ENCODE measurements around the gene TBC1D22B.
"Not testable (repeated sequence)": the region's sequence is repeated elsewhere in the genome, so short reads cannot be mapped to it uniquely, and the experiment has no call there.

The TBC1D22B gene

GRCh38 chr6:37265860-37266259 lies 8.3 kb downstream of the TBC1D22B start:
- DNase-seq (ENCODE audit: low read depth): no peak

DNA sequence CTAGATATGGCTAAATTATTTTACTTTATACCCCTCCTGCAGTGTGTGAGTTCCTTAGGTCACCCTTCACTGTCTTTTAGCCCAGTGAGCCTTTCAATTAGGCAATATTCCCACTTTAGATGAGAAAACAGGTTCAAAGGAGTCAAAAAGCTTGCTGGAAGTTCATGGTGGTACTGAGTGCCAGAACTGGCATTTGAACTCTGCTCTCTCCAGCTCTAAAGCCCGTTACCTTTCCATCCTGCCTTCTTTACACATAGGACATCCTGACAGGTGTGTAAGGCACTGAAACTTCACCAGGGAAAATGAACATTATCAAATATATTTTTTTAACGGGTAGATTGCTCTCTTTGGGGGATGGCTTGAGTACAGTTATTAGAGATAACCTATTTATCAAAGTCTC lies 11.5 kb downstream of the TBC1D22B start:
- DNase-seq (ENCODE audit: low read depth): no peak

GRCh38 chr6:37272834-37273566 lies 15.4 kb downstream of the TBC1D22B start:
- DNase-seq (ENCODE audit: low read depth): no peak

GRCh38 chr6:37273690-37274089 lies 16.1 kb downstream of the TBC1D22B start:
- DNase-seq (ENCODE audit: low read depth): no peak

DNA sequence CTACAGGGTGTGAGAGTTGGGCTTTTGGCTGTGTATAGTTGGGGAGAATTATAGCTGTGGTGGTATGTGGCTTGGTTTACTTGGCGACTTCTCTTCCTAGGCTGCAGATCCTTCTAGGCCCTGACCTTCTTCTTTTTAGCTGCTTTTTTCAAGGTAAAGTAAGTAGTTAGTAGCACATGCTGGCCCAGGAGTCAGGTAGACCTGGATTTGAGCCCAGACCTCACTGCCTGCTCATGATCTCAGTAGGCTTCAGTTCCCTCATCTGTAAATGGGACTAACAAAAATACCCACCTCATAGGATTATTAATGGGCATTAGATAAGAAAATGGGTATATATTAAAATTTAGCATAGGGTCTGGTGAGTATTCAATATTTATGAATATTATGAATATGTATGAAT lies 17.8 kb downstream of the TBC1D22B start:
- DNase-seq (ENCODE audit: low read depth): no peak

GRCh38 chr6:37277001-37277409 lies 19.4 kb downstream of the TBC1D22B start:
- DNase-seq (ENCODE audit: low read depth): no peak

DNA sequence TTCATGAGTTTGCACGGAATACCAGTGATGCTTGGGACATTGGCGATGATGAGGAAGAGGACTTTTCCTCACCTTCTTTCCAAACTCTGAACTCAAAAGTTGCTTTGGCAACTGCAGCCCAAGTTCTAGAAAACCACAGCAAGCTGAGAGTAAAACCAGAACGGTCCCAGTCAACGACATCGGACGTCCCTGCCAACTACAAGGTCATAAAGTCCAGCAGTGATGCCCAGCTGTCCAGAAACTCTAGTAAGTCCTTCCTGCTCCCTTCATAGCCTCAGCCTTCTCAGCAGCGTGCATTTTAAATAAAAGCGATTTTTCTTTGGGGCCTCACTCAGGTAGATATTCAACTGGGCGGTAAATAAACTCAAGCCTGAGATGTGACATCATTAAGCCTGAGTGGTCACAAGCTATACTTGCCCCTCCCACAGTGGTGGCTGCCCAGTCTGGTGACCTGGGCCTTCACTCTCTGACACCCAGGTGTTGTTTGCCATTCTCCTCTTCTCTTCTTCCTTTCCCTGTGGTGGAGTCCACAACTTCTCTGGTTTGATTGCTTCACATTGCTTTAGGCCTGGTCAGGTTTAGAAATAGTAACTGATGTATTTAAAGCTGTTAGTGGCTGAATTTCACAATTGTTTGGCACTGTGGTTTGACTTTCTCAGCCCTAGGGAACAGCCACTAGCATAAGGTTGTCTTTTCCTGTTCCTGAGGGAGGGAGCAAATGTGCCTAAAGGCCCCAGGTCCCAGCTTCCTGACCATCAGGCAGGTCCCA lies 22.0 kb downstream of the TBC1D22B start:
- no peak for DNase-seq (ENCODE audit: low read depth)

DNA sequence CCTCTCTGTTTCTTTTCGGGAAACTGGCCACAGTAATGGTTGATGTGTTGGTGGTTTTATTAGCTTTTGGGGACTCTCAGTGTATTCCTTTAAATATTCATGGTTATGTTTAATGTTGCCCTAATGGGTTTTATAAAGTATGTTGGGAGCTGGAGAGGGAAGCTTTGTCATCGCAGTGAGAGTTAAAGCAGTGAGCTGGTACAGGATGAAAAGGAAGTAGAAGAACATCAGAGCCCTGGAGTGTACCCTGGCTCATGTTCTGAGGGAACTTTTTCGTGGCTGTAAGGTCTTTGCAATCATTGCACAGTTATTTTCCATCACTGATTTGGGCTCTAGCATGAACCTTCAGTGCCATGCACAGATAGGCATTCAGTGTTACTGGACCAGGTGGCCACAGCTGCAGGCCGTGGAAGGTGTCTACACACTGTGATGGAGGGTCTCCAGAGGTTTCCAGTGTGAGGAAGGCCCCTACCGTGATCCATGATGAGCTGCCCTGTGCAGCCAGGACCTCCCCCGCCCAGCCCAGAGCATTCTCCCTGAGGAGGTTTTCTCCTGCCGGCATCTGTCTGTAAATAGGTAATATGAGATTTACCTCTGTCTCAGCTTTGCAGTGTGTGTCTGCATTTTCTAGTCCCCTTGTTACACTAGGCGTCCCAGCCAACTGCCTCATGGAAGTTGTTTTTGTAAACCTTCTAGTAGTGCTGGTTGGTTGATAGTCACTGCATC lies 22.8 kb downstream of the TBC1D22B start:
- DNase-seq (ENCODE audit: low read depth): no peak

DNA sequence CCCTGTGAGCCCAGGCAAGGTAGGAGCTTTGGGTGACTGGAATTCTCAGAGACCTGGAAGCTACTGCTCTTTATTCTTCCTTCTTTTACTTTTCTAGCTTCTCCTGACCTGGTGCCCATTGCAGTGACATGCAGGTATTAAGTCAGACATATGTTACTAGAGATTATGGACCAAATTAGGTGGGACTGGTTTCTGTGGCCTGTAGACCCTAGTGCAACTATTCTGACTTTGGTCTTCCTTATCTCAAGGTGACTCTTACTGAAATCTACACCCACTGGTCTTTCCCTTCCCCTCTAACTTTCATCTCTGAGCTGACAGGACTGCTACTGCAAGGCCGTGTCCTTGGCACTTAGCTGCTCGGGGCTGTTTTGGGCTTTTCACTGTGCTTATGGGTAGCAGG lies 24.8 kb downstream of the TBC1D22B start:
- DNase-seq (ENCODE audit: low read depth): no peak

DNA sequence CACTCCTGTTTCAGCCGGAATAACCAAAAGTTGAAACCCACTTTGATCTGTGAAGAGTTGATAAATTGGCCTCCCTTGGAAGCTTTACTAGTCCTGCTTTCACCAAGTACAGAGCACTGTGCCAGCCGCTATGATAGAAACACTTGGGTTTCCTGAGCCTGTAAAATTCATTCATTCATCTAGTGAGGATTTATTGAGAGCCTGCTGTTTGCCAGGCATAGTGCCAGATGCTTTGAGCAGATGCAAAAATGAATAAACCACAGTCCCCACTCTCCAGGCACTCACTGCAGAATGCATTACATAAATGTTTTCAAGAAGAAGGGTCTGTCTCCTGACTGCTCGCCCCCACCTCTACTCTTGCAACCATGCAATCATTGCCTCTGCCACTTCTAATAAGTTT lies 25.7 kb downstream of the TBC1D22B start:
- no peak for DNase-seq (ENCODE audit: low read depth)

GRCh38 chr6:37283671-37284151 lies 26.1 kb downstream of the TBC1D22B start:
- DNase-seq (ENCODE audit: low read depth): no peak

DNA sequence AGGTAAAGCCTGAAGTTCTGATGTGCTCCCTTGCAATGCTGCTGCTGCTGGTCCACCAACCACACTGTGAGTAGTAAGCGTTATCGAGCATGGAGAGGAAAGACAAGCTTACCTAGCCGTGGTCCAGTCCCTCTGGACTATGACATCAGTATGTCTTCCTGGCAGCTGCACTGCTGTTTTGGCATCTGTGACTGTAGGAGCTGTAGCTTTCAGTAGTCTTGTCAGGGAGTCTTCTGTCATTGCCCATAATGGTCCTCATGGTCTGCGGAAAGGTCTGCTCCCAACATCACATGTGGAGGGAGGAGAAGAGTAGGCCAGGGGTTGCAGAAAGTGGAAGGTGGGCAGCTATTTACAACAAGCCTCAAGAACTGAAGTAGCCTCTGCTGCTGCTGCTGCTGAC lies 27.2 kb downstream of the TBC1D22B start:
- no peak for DNase-seq (ENCODE audit: low read depth)

DNA sequence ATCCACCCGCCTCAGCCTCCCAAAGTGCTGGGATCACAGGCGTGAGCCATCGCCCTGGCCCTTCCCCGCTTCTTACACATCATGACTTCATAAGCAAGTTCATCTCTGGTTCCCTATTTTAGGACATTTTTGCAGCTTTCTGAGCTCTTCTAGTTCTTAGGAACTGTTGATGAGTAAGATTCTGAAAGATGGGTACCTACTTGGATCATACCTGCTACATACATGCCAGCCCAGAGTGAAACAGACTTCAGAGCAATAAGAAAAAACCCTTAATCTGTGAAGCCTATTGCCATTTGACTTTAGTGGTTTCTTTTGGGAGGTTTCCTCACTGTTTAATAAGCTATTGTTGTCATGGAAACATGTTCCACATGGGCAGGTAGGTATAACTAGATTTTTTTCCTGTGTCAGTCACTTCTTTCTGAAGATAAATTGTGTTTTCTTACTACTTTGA lies 28.3 kb downstream of the TBC1D22B start:
- no peak for DNase-seq (ENCODE audit: low read depth)

DNA sequence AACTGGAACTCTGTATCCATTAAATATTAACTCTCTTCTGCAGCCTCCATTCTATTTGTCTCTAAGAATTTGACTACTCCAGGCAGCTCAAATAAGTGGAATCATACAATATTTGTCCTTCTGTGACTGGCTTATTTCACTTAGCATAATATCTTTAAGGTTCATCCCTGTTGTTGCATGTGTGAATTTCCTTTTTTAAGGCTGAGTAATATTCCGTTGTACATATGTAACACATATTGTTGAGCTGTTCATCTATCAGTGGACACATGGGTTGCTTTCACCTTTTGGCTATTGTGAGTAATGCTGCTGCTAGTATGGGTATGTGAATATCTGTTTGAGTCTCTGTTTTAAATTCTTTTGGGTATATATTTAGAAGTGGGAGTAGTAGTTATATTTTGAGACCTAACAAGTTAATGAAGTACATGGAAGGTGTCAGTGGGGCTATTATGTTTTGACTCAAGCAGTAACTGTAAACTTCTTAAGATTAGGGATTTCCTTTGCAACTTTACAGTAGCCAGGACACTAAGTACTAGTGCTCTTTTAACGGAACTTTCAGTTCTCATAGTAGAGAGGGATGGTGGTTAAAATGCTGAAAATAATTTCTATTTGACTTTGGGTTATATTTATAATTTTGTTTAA lies 30.1 kb downstream of the TBC1D22B start:
- no peak for DNase-seq (ENCODE audit: low read depth)

DNA sequence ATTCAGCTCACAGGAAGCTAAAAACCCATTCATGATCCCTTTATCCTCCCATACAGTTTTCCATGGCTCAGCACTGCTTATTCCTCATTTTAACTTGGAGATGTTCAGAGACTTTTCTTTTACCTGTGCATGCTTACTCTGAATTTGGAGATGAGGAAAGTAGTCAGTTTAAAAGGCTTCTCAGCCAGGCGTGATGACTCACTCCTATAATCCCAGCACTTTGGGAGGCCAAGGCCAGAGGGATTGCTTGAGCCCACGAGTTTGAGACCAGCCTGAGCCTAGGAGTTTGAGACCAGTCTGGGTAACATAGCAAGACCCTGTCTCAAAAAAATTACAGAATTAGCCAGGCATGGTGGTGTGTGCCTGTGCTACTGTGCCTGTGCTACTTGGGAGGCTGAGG lies 30.7 kb downstream of the TBC1D22B start:
- DNase-seq (ENCODE audit: low read depth): no peak

GRCh38 chr6:37289931-37290330 lies 32.4 kb downstream of the TBC1D22B start:
- DNase-seq (ENCODE audit: low read depth): no peak

DNA sequence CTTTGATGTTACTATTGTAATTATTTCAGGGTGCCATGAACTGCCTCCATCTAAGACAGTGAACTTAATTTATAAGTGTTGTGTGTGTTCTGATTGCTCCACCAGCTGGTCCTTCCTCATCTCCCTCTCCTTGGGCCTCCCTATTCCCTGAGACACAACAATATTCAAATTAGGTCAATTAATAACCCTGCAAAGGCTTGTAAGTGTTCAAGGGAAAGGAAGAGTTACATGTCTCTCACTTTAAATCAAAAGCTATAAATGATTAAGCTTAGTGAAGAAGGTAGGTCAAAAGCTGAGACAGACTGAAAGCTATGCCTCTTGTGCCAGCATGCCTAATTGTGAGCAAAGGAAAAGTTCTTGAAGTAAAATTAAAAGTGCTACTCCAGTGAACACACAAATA lies 35.9 kb downstream of the TBC1D22B start:
- no peak for DNase-seq (ENCODE audit: low read depth)

DNA sequence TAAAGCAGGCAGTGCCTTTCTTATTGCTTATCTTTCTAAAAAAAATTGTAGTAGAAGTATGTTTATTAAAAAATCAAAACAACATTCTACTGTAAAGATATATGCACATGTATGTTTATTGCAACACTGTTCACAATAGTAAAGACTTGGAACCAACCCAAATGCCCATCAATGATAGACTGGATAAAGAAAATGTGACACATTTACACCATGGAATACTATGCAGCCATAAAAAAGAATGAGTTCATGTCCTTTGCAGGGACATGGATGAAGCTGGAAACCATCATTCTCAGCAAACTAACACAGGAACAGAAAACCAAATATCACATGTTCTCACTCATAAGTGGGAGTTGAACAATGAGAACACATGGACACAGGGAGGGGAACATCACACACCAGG lies 40.1 kb downstream of the TBC1D22B start:
- DNase-seq (ENCODE audit: low read depth): not testable (repeated sequence)

GRCh38 chr6:37298958-37299357 lies 41.4 kb downstream of the TBC1D22B start:
- DNase-seq (ENCODE audit: low read depth): no peak

DNA sequence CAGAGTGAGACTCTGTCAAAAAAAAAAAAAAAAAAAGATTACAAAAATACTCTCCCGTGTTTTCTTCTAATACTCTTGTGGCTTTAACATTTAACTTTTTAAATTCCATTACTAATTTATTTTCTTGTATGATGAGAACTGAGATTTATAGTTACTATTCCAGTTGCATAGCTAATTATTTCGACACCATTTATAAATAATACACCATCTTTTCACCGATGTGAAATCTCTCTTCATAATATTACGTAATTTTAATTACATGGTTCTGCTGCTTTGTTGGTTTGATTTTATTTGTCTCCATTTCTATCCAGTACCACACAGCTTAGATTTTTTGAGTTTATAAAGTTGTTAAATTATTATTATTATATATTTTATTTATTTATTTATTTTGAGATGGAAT lies 42.4 kb downstream of the TBC1D22B start:
- no peak for DNase-seq (ENCODE audit: low read depth)

- DNase-seq (ENCODE audit: low read depth): no peak
These were observed 44.6 kb downstream of the TBC1D22B start for GRCh38 chr6:37302086-37302686.
